GM23338 (cell line): ENCODE data around the gene SLC22A3. TPM values are rescaled to one million over a fixed set of nuclear protein-coding genes. Genes with fewer than 3 reads are reported as not detected.

Experiments used
- ATAC-seq: fragments of 200-7000 bp; cut with Tn5 transposase; 3 replicates; pipeline ENCODE4 v1.9.1; 2020
- DNase-seq: peaks from one replicate; pipeline ENCODE4 v3.0.0-alpha.2; 2015; ENCODE audit warnings: low spot score
- H2AFZ ChIP-seq: fragments of 200-600 bp; sonication (generic); 2 replicates; pipeline ENCODE4 v1.8.0; 2016; ENCODE audit warnings: antibody characterized with exemption, mild to moderate bottlenecking, moderate library complexity
- H3F3A ChIP-seq: fragments of 200-600 bp; sonication (generic); replicated peaks from 2 replicates; pipeline ENCODE4 v1.8.0; 2017; ENCODE audit warnings: antibody characterized with exemption, mixed run types, low read depth
- H3K27ac ChIP-seq: fragments of 200-600 bp; sonication (generic); 2 replicates; pipeline ENCODE4 v1.6.1; 2016; ENCODE audit warnings: low read depth
- H3K27me3 ChIP-seq: fragments of 200-600 bp; sonication (generic); 2 replicates; pipeline ENCODE4 v1.8.0; 2016; ENCODE audit warnings: mild to moderate bottlenecking, mixed run types, moderate library complexity; ENCODE audit not compliant: insufficient read depth
- H3K36me3 ChIP-seq: fragments of 200-600 bp; sonication (generic); 2 replicates; pipeline ENCODE4 v1.8.0; 2016; ENCODE audit warnings: mild to moderate bottlenecking; ENCODE audit not compliant: insufficient read depth
- H3K4me1 ChIP-seq: fragments of 200-600 bp; sonication (generic); 2 replicates; pipeline ENCODE4 v1.8.0; 2016; ENCODE audit warnings: mild to moderate bottlenecking, moderate library complexity; ENCODE audit not compliant: insufficient read depth
- H3K4me2 ChIP-seq: fragments of 200-600 bp; sonication (generic); 2 replicates; pipeline ENCODE4 v1.7.1; 2017; ENCODE audit warnings: mixed run types
- H3K4me3 ChIP-seq: fragments of 200-600 bp; sonication (generic); 2 replicates; pipeline ENCODE4 v1.6.1; 2016; ENCODE audit warnings: mixed run types
- H3K79me2 ChIP-seq: fragments of 200-600 bp; sonication (generic); replicated peaks from 2 replicates; pipeline ENCODE4 v1.8.0; 2017; ENCODE audit warnings: mild to moderate bottlenecking; ENCODE audit not compliant: insufficient read depth
- H3K9me2 ChIP-seq: fragments of 200-600 bp; sonication (generic); 2 replicates; pipeline ENCODE4 v1.8.0; 2017; ENCODE audit not compliant: insufficient read depth
- H4K20me1 ChIP-seq: fragments of 200-600 bp; sonication (generic); replicated peaks from 2 replicates; pipeline ENCODE4 v1.8.0; 2017; ENCODE audit warnings: mild to moderate bottlenecking; ENCODE audit not compliant: insufficient read depth
- H3K27ac Mint-ChIP-seq: 2 replicates; pipeline ENCODE4 v1.8.0; 2020; ENCODE audit warnings: inconsistent platforms, mild to moderate bottlenecking, moderate library complexity, mixed read lengths
- H3K27me3 Mint-ChIP-seq: 3 replicates; pipeline ENCODE4 v1.8.0; 2022; ENCODE audit warnings: low read depth, mild to moderate bottlenecking, moderate library complexity, mixed read lengths, inconsistent platforms; ENCODE audit not compliant: insufficient read depth, poor library complexity
- H3K36me3 Mint-ChIP-seq: 3 replicates; pipeline ENCODE4 v1.8.0; 2021; ENCODE audit warnings: low read depth, mild to moderate bottlenecking, inconsistent platforms, moderate library complexity, mixed read lengths
- H3K4me1 Mint-ChIP-seq: 3 replicates; pipeline ENCODE4 v1.8.0; 2020; ENCODE audit warnings: mild to moderate bottlenecking, inconsistent platforms, mixed read lengths
- H3K4me3 Mint-ChIP-seq: 3 replicates; pipeline ENCODE4 v1.8.0; 2021; ENCODE audit warnings: moderate library complexity, mild to moderate bottlenecking, inconsistent platforms, mixed read lengths
- H3K9me3 Mint-ChIP-seq: 3 replicates; pipeline ENCODE4 v1.8.0; 2020; ENCODE audit warnings: moderate library complexity, mild to moderate bottlenecking, inconsistent platforms, mixed read lengths
- CREB1 ChIP-seq: fragments of 250-450 bp; sonication (Bioruptor Pico); IDR thresholded peaks from 2 replicates; pipeline ENCODE4 v1.5.0; 2020; ENCODE audit warnings: low read depth, mild to moderate bottlenecking, moderate library complexity
- EZH2 ChIP-seq: fragments of 200-600 bp; sonication (generic); IDR thresholded peaks from one replicate; pipeline ENCODE4 v1.8.0; 2017; ENCODE audit warnings: antibody characterized with exemption, mild to moderate bottlenecking, low read depth; ENCODE audit not compliant: unreplicated experiment
- EZH2phosphoT487 ChIP-seq: fragments of 200-600 bp; sonication (generic); IDR thresholded peaks from one replicate; pipeline ENCODE4 v1.8.1; 2018; ENCODE audit warnings: antibody characterized with exemption; ENCODE audit not compliant: unreplicated experiment
- JUNB ChIP-seq: IDR thresholded peaks from one replicate; pipeline ENCODE4 v1.6.1; 2016; ENCODE audit warnings: antibody characterized with exemption; ENCODE audit not compliant: unreplicated experiment
- POLR2AphosphoS5 ChIP-seq: IDR thresholded peaks from 2 replicates; pipeline ENCODE4 v1.6.1; 2016; ENCODE audit warnings: antibody characterized with exemption, low read depth
- STAT1 ChIP-seq: IDR thresholded peaks from one replicate; pipeline ENCODE4 v1.6.1; 2016; ENCODE audit warnings: antibody characterized with exemption; ENCODE audit not compliant: unreplicated experiment
- ZNF114 ChIP-seq: fragments of 250-450 bp; sonication (Bioruptor Pico); IDR thresholded peaks from 2 replicates; pipeline ENCODE4 v1.5.0; 2020; ENCODE audit warnings: mild to moderate bottlenecking, moderate library complexity
- ZNF331 ChIP-seq: fragments of 250-450 bp; sonication (Bioruptor Pico); IDR thresholded peaks from 2 replicates; pipeline ENCODE4 v1.5.0; 2020; ENCODE audit warnings: low read depth, mild to moderate bottlenecking, moderate library complexity
- polyA plus RNA-seq: library from polyadenylated mRNA; unstranded; fragments of >200 nt; fragmentation: Nextera tagmentation; extraction: Ambion mirVana; gene quantifications from 2 replicates; pipeline ENCODE4 v1.2.1, GENCODE V29; 2016
- total RNA-seq: library from RNA; depleted of rRNA; stranded (reverse); fragments of >200 nt; shearing (Covaris generic); gene quantifications from 2 replicates; pipeline ENCODE4 v1.2.3, GENCODE V29; 2014
- TF ChIP-seq, protein P1 (sequence below), 2 experiments: fragments of 200-600 bp in 1 of 2; sonication (generic) in 1 of 2; conservative IDR thresholded peaks; 2 replicates each; pipeline versions ENCODE4 v1.5.1 to v1.6.1; 2016 to 2017; ENCODE audit warnings: antibody characterized with exemption in 2 of 2, low read depth in 2 of 2, mild to moderate bottlenecking in 2 of 2, moderate library complexity in 1 of 2
- TF ChIP-seq, protein P2 (sequence below): fragments of 250-450 bp; sonication (Bioruptor Pico); IDR thresholded peaks from 2 replicates; pipeline ENCODE4 v1.5.0; 2020; ENCODE audit warnings: mild to moderate bottlenecking, moderate library complexity

SLC22A3 gene
- total and polyA plus RNA-seq, 2 experiments from 2014 or later: 0.78 to 3.2 TPM

DNA sequence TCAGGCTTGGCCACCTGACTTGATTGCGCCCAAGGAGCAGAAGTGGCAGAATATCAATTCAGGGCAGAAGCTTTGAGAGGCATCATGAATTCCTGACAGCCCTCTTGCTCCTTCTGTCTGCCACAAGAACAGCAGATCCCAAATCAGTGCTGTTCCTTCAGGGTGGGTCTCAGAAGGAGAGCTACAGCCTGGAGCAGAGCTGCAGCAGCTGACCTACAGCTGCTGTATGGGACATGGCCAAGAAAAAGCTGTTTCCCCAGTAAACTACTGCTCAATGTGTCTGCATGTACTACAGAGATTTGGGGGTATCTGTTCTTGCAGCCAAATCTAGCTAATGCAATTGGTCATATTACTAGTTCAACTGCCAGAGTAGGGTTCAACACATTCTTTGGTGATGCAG, 69.0 kb downstream of the SLC22A3 start:
- Histone ChIP-seq H3K4me1 (no peaks in the 10 kb centered on the region), H3K9me2 (no peaks in the 10 kb centered on the region), H3K4me2 (no peak overlapping the region), H3K79me2 (no peaks in the 10 kb centered on the region), H4K20me1 (no peaks in the 10 kb centered on the region; the same call in 1 of the 2 replicates), H3K27me3 (no peaks in the 10 kb centered on the region), H3F3A (no peaks in the 10 kb centered on the region), H2AFZ (no peak overlapping the region), H3K27ac (no peak overlapping the region), H3K36me3 (no peaks in the 10 kb centered on the region), H3K4me3 (no peak overlapping the region)
- no peak overlapping the region for H3K4me3 Mint-ChIP-seq
- no peaks in the 10 kb centered on the region for H3K9me3 Mint-ChIP-seq
- no peaks in the 10 kb centered on the region; the same call in 2 of the 3 replicates for H3K4me1 Mint-ChIP-seq
- H3K27ac Mint-ChIP-seq: no peak overlapping the region
- no peak for DNase-seq
- no peak for TF ChIP-seq EZH2
- TF ChIP-seq, protein P1, sequence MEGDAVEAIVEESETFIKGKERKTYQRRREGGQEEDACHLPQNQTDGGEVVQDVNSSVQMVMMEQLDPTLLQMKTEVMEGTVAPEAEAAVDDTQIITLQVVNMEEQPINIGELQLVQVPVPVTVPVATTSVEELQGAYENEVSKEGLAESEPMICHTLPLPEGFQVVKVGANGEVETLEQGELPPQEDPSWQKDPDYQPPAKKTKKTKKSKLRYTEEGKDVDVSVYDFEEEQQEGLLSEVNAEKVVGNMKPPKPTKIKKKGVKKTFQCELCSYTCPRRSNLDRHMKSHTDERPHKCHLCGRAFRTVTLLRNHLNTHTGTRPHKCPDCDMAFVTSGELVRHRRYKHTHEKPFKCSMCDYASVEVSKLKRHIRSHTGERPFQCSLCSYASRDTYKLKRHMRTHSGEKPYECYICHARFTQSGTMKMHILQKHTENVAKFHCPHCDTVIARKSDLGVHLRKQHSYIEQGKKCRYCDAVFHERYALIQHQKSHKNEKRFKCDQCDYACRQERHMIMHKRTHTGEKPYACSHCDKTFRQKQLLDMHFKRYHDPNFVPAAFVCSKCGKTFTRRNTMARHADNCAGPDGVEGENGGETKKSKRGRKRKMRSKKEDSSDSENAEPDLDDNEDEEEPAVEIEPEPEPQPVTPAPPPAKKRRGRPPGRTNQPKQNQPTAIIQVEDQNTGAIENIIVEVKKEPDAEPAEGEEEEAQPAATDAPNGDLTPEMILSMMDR (conservative IDR thresholded peaks at IDR 0.05; ENCODE audit: low read depth in 2 of 2): no peak
- TF ChIP-seq JUNB: no peak
- no peak for TF ChIP-seq ZNF114 (CRISPR knock-in tag)
- no peak for TF ChIP-seq CREB1
- TF ChIP-seq ZNF331: no peak
- H3K27me3 Mint-ChIP-seq: no peaks in the 10 kb centered on the region
- no peak for ATAC-seq
- H3K36me3 Mint-ChIP-seq: no peaks in the 10 kb centered on the region

DNA sequence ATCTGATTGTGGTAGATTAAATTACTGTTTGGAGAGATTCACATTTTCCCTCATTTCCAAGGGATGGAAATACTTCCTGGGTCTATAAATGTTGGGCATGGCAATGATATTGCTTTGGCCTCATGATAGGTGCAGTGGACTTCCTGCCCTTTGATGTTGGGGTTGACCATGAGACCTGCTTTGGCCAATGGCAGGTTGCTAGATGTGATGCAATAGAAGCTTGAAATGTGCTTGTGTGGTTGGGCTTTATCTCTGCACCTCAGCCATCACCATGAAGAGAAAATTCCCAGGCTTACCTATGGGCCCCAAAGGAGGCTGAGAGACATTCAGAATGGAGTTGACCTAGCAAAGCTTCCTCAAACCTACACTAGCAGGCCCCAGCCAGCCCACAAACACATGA, 69.4 kb downstream of the SLC22A3 start:
- H3K4me3 Mint-ChIP-seq: no peak overlapping the region
- Histone ChIP-seq H3K4me1 (no peaks in the 10 kb centered on the region), H3K36me3 (no peaks in the 10 kb centered on the region), H3K9me2 (no peaks in the 10 kb centered on the region), H4K20me1 (no peaks in the 10 kb centered on the region; the same call in 1 of the 2 replicates), H3K79me2 (no peaks in the 10 kb centered on the region), H3K4me3 (no peak overlapping the region), H3K27ac (no peak overlapping the region), H3F3A (no peaks in the 10 kb centered on the region), H3K4me2 (no peak overlapping the region), H3K27me3 (no peaks in the 10 kb centered on the region), H2AFZ (no peak overlapping the region)
- no peaks in the 10 kb centered on the region for H3K9me3 Mint-ChIP-seq
- ATAC-seq (no peak), DNase-seq (no peak)
- H3K4me1 Mint-ChIP-seq: no peaks in the 10 kb centered on the region; the same call in 2 of the 3 replicates
- H3K36me3 Mint-ChIP-seq: no peaks in the 10 kb centered on the region
- TF ChIP-seq STAT1: no peak
- no peak for TF ChIP-seq CREB1
- TF ChIP-seq ZNF114 (CRISPR knock-in tag): no peak
- TF ChIP-seq, protein P1 (conservative IDR thresholded peaks at IDR 0.05; ENCODE audit: low read depth in 2 of 2): no peak
- no peak for TF ChIP-seq ZNF331
- TF ChIP-seq POLR2AphosphoS5: no peak
- no peak for TF ChIP-seq EZH2phosphoT487
- TF ChIP-seq, protein P2, sequence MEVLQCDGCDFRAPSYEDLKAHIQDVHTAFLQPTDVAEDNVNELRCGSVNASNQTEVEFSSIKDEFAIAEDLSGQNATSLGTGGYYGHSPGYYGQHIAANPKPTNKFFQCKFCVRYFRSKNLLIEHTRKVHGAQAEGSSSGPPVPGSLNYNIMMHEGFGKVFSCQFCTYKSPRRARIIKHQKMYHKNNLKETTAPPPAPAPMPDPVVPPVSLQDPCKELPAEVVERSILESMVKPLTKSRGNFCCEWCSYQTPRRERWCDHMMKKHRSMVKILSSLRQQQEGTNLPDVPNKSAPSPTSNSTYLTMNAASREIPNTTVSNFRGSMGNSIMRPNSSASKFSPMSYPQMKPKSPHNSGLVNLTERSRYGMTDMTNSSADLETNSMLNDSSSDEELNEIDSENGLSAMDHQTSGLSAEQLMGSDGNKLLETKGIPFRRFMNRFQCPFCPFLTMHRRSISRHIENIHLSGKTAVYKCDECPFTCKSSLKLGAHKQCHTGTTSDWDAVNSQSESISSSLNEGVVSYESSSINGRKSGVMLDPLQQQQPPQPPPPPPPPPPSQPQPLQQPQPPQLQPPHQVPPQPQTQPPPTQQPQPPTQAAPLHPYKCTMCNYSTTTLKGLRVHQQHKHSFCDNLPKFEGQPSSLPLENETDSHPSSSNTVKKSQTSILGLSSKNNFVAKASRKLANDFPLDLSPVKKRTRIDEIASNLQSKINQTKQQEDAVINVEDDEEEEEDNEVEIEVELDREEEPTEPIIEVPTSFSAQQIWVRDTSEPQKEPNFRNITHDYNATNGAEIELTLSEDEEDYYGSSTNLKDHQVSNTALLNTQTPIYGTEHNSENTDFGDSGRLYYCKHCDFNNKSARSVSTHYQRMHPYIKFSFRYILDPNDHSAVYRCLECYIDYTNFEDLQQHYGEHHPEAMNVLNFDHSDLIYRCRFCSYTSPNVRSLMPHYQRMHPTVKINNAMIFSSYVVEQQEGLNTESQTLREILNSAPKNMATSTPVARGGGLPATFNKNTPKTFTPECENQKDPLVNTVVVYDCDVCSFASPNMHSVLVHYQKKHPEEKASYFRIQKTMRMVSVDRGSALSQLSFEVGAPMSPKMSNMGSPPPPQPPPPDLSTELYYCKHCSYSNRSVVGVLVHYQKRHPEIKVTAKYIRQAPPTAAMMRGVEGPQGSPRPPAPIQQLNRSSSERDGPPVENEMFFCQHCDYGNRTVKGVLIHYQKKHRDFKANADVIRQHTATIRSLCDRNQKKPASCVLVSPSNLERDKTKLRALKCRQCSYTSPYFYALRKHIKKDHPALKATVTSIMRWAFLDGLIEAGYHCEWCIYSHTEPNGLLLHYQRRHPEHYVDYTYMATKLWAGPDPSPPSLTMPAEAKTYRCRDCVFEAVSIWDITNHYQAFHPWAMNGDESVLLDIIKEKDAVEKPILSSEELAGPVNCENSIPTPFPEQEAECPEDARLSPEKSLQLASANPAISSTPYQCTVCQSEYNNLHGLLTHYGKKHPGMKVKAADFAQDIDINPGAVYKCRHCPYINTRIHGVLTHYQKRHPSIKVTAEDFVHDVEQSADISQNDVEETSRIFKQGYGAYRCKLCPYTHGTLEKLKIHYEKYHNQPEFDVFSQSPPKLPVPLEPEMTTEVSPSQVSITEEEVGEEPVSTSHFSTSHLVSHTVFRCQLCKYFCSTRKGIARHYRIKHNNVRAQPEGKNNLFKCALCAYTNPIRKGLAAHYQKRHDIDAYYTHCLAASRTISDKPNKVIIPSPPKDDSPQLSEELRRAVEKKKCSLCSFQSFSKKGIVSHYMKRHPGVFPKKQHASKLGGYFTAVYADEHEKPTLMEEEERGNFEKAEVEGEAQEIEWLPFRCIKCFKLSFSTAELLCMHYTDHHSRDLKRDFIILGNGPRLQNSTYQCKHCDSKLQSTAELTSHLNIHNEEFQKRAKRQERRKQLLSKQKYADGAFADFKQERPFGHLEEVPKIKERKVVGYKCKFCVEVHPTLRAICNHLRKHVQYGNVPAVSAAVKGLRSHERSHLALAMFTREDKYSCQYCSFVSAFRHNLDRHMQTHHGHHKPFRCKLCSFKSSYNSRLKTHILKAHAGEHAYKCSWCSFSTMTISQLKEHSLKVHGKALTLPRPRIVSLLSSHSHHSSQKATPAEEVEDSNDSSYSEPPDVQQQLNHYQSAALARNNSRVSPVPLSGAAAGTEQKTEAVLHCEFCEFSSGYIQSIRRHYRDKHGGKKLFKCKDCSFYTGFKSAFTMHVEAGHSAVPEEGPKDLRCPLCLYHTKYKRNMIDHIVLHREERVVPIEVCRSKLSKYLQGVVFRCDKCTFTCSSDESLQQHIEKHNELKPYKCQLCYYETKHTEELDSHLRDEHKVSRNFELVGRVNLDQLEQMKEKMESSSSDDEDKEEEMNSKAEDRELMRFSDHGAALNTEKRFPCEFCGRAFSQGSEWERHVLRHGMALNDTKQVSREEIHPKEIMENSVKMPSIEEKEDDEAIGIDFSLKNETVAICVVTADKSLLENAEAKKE (CRISPR knock-in tag): no peak
- H3K27me3 Mint-ChIP-seq: no peaks in the 10 kb centered on the region
- H3K27ac Mint-ChIP-seq: no peak overlapping the region
